ENCODE results near the gene BIRC2. TPM values are rescaled to one million over a fixed set of nuclear protein-coding genes. Genes with fewer than 3 reads are reported as not detected.
A peak's percentile ranks its signal among the peaks of the same experiment; 100 is the strongest.

BIRC2 gene
- total RNA-seq, 1 experiment from 2014 or later: 76.8 TPM

- BruUV-seq (replicated peaks): no TSS peak
- H3K4me3 ChIP-seq (ENCODE audit: low read depth in 2 of 2, low read length in 2 of 2): no peak overlapping the region
- in situ Hi-C loops (cut with HindIII; ENCODE audit: low pct_unique_long_range_greater_than_20kb, low sequenced_read_pairs) (no loop called here), intact Hi-C loops (cut with micrococcal nuclease; ENCODE audit: unreplicated experiment) (no loop called here)
- H3K4me1 ChIP-seq (ENCODE audit: control insufficient read depth, insufficient read depth, low read length): peaks cover 61% of the 10 kb centered on the region
- TF ChIP-seq TCF7L2 (IDR thresholded peaks at IDR 0.05; ENCODE audit: low read depth, low read length) (no peak), SIN3A (IDR thresholded peaks at IDR 0.05; ENCODE audit: borderline replicate concordance, insufficient read depth, low read depth, low read length) (no peak), POLR2AphosphoS5 (IDR thresholded peaks at IDR 0.05; ENCODE audit: low read depth, low read length) (no peak), CTCF (IDR thresholded peaks at IDR 0.05) (no peak), REST (IDR thresholded peaks at IDR 0.05; ENCODE audit: insufficient read depth in 1 of 2, low read depth in 2 of 2, low read length in 1 of 2) (no peak)
- no peaks in the 10 kb centered on the region for H3K27me3 ChIP-seq (ENCODE audit: control insufficient read depth, insufficient read depth, low read length)
- no peaks in the 10 kb centered on the region for H3K9me3 ChIP-seq (ENCODE audit: control insufficient read depth, insufficient read depth, low read depth, low read length)
- peaks cover 10% of the 10 kb centered on the region for H3K36me3 ChIP-seq (ENCODE audit: control insufficient read depth, insufficient read depth, low read length)
- CTCF ChIA-PET: interaction anchor here (1.3 to 1.6 kb wide), 2 partner anchors 16 to 260 kb away, joined by 3 to 7 read pairs; no protein-coding TSS in a partner anchor
- POLR2A ChIA-PET: no interaction called here
- ATAC-seq (peak; percentile 10), DNase-seq (ENCODE audit: low read depth, low spot score) (no peak)
- peak overlapping the region; percentile 25; the same call in 1 of the 2 replicates for H3K27ac ChIP-seq (ENCODE audit: low read length)
These were observed 59.1 kb downstream of the BIRC2 start for GRCh38 chr11:102406099-102406498.

GRCh38 chr11:102407901-102408300, 60.9 kb downstream of the BIRC2 start:
- Histone ChIP-seq H3K4me1 (ENCODE audit: control insufficient read depth, insufficient read depth, low read length) (peaks cover 70% of the 10 kb centered on the region), H3K27me3 (ENCODE audit: control insufficient read depth, insufficient read depth, low read length) (no peaks in the 10 kb centered on the region), H3K36me3 (ENCODE audit: control insufficient read depth, insufficient read depth, low read length) (0 out of 2 replicates have a peak, but pooled peaks cover 3% of the 10 kb centered on the region), H3K4me3 (ENCODE audit: low read depth in 2 of 2, low read length in 2 of 2) (no peak overlapping the region), H3K9me3 (ENCODE audit: control insufficient read depth, insufficient read depth, low read depth, low read length) (no peaks in the 10 kb centered on the region), H3K27ac (ENCODE audit: low read length) (peak overlapping the region; percentile 75)
- TF ChIP-seq TCF7L2 (IDR thresholded peaks at IDR 0.05; ENCODE audit: low read depth, low read length) (no peak), POLR2AphosphoS5 (IDR thresholded peaks at IDR 0.05; ENCODE audit: low read depth, low read length) (no peak), REST (IDR thresholded peaks at IDR 0.05; ENCODE audit: insufficient read depth in 1 of 2, low read depth in 2 of 2, low read length in 1 of 2) (no peak), CTCF (IDR thresholded peaks at IDR 0.05) (no peak), SIN3A (IDR thresholded peaks at IDR 0.05; ENCODE audit: borderline replicate concordance, insufficient read depth, low read depth, low read length) (no peak)
- DNase-seq (ENCODE audit: low read depth, low spot score) (no peak), ATAC-seq (no peak)
- BruUV-seq (replicated peaks): no TSS peak
- ChIA-PET CTCF (interaction anchor here (0.6 to 1.0 kb wide), 3 partner anchors 206 to 259 kb away, joined by 3 read pairs; no protein-coding TSS in a partner anchor), POLR2A (no interaction called here)
- intact Hi-C loops (cut with micrococcal nuclease; ENCODE audit: unreplicated experiment): no loop called here
- in situ Hi-C loops (cut with HindIII; ENCODE audit: low pct_unique_long_range_greater_than_20kb, low sequenced_read_pairs): no loop called here
